Heart left ventricle (tissue), 16 donors: Measurements from ENCODE around the gene DNAH1. TPM values are rescaled to one million over a fixed set of nuclear protein-coding genes. Genes with fewer than 3 reads are reported as not detected.
A peak's percentile ranks its signal among the peaks of the same experiment; 100 is the strongest.

ENCODE experiments used
- ATAC-seq, 4 donors: fragments of 200-7000 bp; cut with Tn5 transposase; one replicate each; pipeline ENCODE4 v1.9.1; 2020 to 2022; ENCODE audit warnings: moderate library complexity in 4 of 4, mild to moderate bottlenecking in 3 of 4, moderate number of reproducible peaks in 1 of 4
- DNase-seq, 5 donors: peaks; one replicate each; pipeline ENCODE4 v3.0.0-alpha.2; 2020
- H3K27ac ChIP-seq, 12 donors: fragments of 200-600 bp; sonication (generic) in 4 of 12; one replicate each; pipeline versions ENCODE4 v1.5.0 to v1.8.0; 2016 to 2022; ENCODE audit warnings: mild to moderate bottlenecking in 2 of 12
- H3K27me3 ChIP-seq, 9 donors: fragments of 200-600 bp; sonication (generic) in 2 of 9; one replicate each; pipeline versions ENCODE4 v1.5.1 to v1.8.0; 2016 to 2022; ENCODE audit warnings: mild to moderate bottlenecking in 3 of 9
- H3K36me3 ChIP-seq, 9 donors: fragments of 200-600 bp; sonication (generic) in 2 of 9; one replicate each; pipeline versions ENCODE4 v1.5.0 to v1.8.0; 2018 to 2022; ENCODE audit warnings: mild to moderate bottlenecking in 2 of 9
- H3K4me1 ChIP-seq, 12 donors: fragments of 200-600 bp; sonication (generic) in 4 of 12; one replicate each; pipeline versions ENCODE4 v1.5.0 to v1.8.0; 2016 to 2022; ENCODE audit warnings: mild to moderate bottlenecking in 3 of 12
- H3K4me3 ChIP-seq, 12 donors: fragments of 200-600 bp; sonication (generic) in 4 of 12; one replicate each; pipeline versions ENCODE4 v1.5.0 to v1.8.0; 2017 to 2022; ENCODE audit warnings: mild to moderate bottlenecking in 9 of 12, moderate library complexity in 4 of 12
- H3K9me3 ChIP-seq, 12 donors: fragments of 200-600 bp; sonication (generic) in 4 of 12; one replicate each; pipeline versions ENCODE4 v1.5.0 to v1.8.0; 2016 to 2022; ENCODE audit warnings: mild to moderate bottlenecking in 1 of 12
- POLR2A ChIP-seq, 2 donors: fragments of 450-650 bp; IDR thresholded peaks; one replicate each; pipeline ENCODE4 v1.6.1; 2017; ENCODE audit warnings: antibody characterized with exemption in 2 of 2, mild to moderate bottlenecking in 2 of 2, moderate library complexity in 2 of 2
- WGBS, 4 donors: extraction: QIAGEN DNeasy Blood & Tissue Kit in 2 of 4; methylation state at CpG; one replicate each; pipeline versions ENCODE4 v1.1.5 to v1.1.7; 2013 to 2018; 5-methylcytosine and 5-hydroxymethylcytosine counted together
- intact Hi-C, 10 donors: fragments of 100-400 bp; cut with DNase I; formaldehyde crosslinking; loops; one replicate each; pipeline versions ENCODE4 v1.11.1 to v1.14.2; 2022
- polyA plus RNA-seq, 2 donors: library from polyadenylated mRNA; stranded (reverse); fragments of 200-250 nt; gene quantifications; one replicate each; pipeline ENCODE4 v1.2.3, GENCODE V29; 2013
- total RNA-seq, 9 donors: library from RNA; depleted of rRNA in 2 of 9; stranded (reverse); fragments of >200 nt in 2 of 9; fragmentation: NEBNext Ultra II Directional in 3 of 9; extraction: Animal tissue kit (Norgen Biotek cat#: 25700) in 3 of 9; gene quantifications; one replicate each; pipeline versions ENCODE4 v1.1.0 to v1.2.4, GENCODE V29; 2016 to 2023
- TF ChIP-seq, protein P1 (sequence below), 12 donors: fragments of 200-600 bp; sonication (generic) in 4 of 12; IDR thresholded peaks; one replicate each; pipeline versions ENCODE4 v1.5.0 to v1.8.0; 2018 to 2022; ENCODE audit warnings: antibody characterized with exemption in 12 of 12, mild to moderate bottlenecking in 5 of 12
- donor health status: ischemic (EF 13 %, LVEDD 7.1; RV severe dilation, severe dysfunction).
- donor health status: healthy with polysubstance abuse.
- donor health status: DM: no; HTN: yes; CAD: no.
- donor health status: DM: no; HTN: no; CAD: no.
- donor health status: ischemic (EF 25% LVEDD 6.9; RV normal size, moderate dysfunction).
- donor health status: ischemic (EF 25% LVEDD 5.7; RV mildly dilated, moderate dysfunction).
- donor health status: healthy.
- donor health status: DM: yes; HTN: yes; CAD: no.
- donor health status: ischemic (EF 35%, LVEDD 5.7; RV mildly dilated, moderate dysfunction).
- donor health status: nonischemic (EF 11% LVEDD 7.7; RV severe dilation, severe dysfunction).
- donor health status: DM: yes; HTN: yes; CAD: no.
- donor health status: PGD.
- donor health status: ischemic (EF 29% LVEDD 5.4; RV normal size, mild dysfunction).
- donor health status: nonischemic (EF 23%, LVEDD 6.1; RV moderate dilation, normal function).

Gene DNAH1
- total and polyA plus RNA-seq, 11 donors: 0.95 to 6.6 (median 2.8) TPM

DNA sequence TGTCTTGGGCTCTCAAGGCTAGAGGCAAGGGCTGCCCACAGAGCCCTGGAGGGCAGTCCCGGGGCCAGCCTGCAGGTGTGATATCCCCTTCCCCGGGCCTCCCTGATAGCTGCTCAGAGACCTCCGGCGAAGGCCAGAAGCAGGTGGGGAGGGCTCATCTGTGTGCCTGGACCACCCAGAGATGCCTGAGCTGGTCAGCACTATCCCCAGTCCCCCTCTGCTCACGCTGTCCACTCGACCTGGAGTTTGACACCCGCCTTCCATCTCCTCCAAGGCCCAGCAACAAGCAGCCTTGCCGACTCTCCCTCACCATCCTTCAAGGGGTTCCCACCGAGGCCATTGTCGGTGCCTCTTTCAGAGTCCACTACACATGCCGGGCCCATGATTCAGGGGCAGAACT is 39.4 kb downstream of the DNAH1 start:
- no peak overlapping the region for H3K27ac ChIP-seq
- H3K4me3 ChIP-seq: no peak overlapping the region
- no peak for ATAC-seq
- peaks cover 0 to 84% (median 24%) of the 10 kb centered on the region in 9 donors for H3K36me3 ChIP-seq
- 90 to 97% (median 92%) methylated on average over 7 to 11 of the region's 11 CpGs for WGBS, 4 donors
- H3K27me3 ChIP-seq: no peaks in the 10 kb centered on the region
- peak in 3 of 5 donors; percentile 9 to 46 (median 11) for DNase-seq
- TF ChIP-seq POLR2A (IDR thresholded peaks at IDR 0.05): no peak
- TF ChIP-seq, protein P1, sequence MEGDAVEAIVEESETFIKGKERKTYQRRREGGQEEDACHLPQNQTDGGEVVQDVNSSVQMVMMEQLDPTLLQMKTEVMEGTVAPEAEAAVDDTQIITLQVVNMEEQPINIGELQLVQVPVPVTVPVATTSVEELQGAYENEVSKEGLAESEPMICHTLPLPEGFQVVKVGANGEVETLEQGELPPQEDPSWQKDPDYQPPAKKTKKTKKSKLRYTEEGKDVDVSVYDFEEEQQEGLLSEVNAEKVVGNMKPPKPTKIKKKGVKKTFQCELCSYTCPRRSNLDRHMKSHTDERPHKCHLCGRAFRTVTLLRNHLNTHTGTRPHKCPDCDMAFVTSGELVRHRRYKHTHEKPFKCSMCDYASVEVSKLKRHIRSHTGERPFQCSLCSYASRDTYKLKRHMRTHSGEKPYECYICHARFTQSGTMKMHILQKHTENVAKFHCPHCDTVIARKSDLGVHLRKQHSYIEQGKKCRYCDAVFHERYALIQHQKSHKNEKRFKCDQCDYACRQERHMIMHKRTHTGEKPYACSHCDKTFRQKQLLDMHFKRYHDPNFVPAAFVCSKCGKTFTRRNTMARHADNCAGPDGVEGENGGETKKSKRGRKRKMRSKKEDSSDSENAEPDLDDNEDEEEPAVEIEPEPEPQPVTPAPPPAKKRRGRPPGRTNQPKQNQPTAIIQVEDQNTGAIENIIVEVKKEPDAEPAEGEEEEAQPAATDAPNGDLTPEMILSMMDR (IDR thresholded peaks at IDR 0.05): no peak
- no peaks in the 10 kb centered on the region for H3K4me1 ChIP-seq
- intact Hi-C loops: no loop called here
- no peaks in the 10 kb centered on the region for H3K9me3 ChIP-seq

DNA sequence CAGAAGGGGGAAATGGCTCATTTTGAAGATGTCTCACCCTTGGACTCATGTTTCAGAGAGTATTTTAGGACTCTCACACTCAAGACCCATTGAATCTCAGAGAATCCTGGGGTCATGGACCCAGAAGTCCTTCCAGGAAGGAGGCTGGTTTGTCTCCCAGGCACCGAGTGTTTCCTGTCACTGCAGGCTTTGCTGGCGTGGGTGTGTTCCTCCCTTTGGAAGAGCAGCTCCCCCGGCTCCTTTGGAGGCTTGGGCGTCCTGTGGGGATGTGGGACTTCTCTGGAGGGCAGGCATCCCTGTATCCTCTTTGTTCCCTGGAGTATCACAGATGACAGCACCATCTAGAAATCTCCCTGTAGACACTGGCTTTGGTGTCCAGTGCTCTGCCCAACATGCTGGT is 40.0 kb downstream of the DNAH1 start:
- DNase-seq (peak in 3 of 5 donors; percentile 1 to 11 (median 7)), ATAC-seq (no peak)
- no peaks in the 10 kb centered on the region for H3K9me3 ChIP-seq
- TF ChIP-seq POLR2A (IDR thresholded peaks at IDR 0.05): no peak
- TF ChIP-seq, protein P1 (IDR thresholded peaks at IDR 0.05): no peak
- peaks cover 0 to 84% (median 28%) of the 10 kb centered on the region in 9 donors for H3K36me3 ChIP-seq
- 54 to 63% (median 56%) methylated on average over 3 to 4 of the region's 4 CpGs for WGBS, 4 donors
- H3K27ac ChIP-seq: no peak overlapping the region
- no peaks in the 10 kb centered on the region for H3K27me3 ChIP-seq
- intact Hi-C loops: no loop called here
- no peak overlapping the region for H3K4me3 ChIP-seq
- no peaks in the 10 kb centered on the region for H3K4me1 ChIP-seq

DNA sequence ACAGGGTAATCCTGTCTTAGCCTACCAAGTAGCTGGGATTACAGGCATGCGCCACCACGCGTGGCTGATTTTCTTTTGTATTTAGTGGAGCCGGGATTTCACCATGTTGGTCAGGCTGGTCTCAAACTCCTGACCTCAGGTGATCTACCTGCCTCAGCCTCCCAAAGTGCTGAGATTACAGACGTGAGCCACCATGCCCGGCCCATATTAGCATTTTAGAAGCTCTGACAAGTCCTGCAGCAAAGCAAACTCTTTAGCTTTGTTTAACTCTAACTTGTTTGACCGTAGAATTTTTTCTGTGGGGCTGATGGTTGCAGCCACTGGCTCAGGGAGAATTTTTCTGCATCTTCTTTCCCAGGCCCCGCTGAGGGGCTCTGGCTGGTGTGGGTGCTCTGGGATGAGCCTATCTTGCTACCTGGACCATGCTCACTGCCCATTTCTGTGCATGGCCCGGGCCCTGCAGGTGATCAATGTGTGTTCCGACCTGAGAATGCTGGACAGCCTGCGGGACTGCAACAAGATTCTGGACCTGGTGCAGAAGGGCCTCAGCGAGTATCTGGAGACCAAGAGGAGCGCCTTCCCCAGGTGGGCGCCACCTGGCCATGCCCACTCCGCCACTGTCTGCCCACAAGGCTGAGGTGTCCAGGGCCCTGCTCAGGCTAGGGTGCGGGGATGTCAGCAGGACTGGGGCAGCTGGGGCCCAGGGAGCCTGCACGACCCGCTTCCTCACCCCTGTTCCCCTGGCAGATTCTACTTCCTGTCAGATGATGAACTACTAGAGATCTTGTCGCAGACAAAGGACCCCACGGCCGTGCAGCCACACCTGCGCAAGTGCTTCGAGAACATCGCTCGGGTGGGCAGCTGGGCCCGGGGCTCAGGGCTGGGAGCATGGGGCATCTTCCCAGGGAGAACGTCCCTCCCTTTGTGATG is 41.3 kb downstream of the DNAH1 start:
- ATAC-seq (no peak), DNase-seq (peak in 3 of 5 donors; percentile 9 to 54 (median 19))
- intact Hi-C loops: no loop called here
- WGBS, 4 donors: 93 to 95% (median 94%) methylated on average over 18 to 27 of the region's 27 CpGs
- no peaks in the 10 kb centered on the region for H3K4me1 ChIP-seq
- no peaks in the 10 kb centered on the region for H3K27me3 ChIP-seq
- H3K9me3 ChIP-seq: no peaks in the 10 kb centered on the region
- H3K36me3 ChIP-seq: peaks cover 0 to 87% (median 31%) of the 10 kb centered on the region in 9 donors
- TF ChIP-seq, protein P1 (IDR thresholded peaks at IDR 0.05): no peak
- TF ChIP-seq POLR2A (IDR thresholded peaks at IDR 0.05): no peak
- no peak overlapping the region for H3K27ac ChIP-seq
- no peak overlapping the region for H3K4me3 ChIP-seq

DNA sequence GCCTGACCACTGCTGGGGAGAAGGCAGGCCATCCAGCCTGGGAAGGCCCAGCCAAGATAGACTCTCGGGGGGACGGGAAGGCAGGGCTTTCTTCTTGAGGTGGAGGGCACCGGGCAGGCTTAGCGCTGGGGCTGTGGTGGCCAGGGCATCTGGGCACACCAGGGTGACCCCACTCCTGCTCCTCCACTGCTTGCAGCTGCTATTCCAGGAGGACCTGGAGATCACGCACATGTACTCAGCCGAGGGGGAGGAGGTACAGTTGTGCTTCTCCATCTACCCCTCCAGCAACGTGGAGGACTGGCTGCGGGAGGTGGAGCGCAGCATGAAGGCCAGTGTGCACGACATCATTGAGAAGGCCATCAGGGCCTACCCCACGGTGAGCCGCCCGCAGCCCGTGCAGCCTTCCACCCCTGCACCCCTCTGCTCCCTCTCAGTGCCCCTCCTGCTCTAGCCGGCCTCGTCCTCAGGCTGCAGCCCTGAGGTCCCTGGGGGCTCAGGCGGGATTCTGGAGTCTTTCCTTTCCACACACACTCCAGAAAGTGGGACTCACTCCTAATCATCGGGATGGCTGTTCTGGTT is 42.3 kb downstream of the DNAH1 start:
- Histone ChIP-seq H3K27me3 (no peaks in the 10 kb centered on the region), H3K4me3 (no peak overlapping the region), H3K27ac (no peak overlapping the region), H3K9me3 (no peaks in the 10 kb centered on the region), H3K4me1 (no peaks in the 10 kb centered on the region), H3K36me3 (peaks cover 0 to 88% (median 34%) of the 10 kb centered on the region in 9 donors)
- intact Hi-C loops: no loop called here
- 80 to 93% (median 89%) methylated on average over 14 to 18 of the region's 18 CpGs for WGBS, 4 donors
- TF ChIP-seq, protein P1 (IDR thresholded peaks at IDR 0.05): no peak
- no peak for TF ChIP-seq POLR2A (IDR thresholded peaks at IDR 0.05)
- ATAC-seq (no peak), DNase-seq (peak in 3 of 5 donors; percentile 18 to 62 (median 23))
